Measurements from ENCODE around the gene GPSM1.

GPSM1 gene

DNA sequence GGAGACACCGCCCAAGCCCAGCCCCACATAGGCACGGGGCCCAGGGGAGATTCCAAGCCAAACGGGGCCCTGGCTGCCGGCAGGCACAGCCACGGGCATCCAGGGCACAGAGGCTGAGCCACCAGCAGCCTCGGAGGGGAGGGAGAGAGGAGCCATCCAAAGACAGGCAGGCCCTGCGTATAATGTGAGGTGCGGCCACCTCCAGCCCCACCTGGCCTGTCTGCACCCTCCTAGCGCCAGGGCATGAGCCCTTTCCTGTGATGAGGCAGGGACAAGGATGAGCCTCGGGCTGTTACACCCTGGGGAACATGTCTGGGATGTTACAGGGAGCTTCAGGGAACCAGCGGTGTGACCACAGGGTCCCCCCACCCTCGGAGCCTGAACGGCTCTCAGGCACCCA, 22.4 kb upstream of the GPSM1 start:
- H3K36me3 ChIP-seq (ENCODE audit: control insufficient read depth, insufficient read depth, low read length) = no peaks in the 10 kb centered on the region
- no peak overlapping the region for H3K27ac ChIP-seq (ENCODE audit: insufficient read depth, low read length, poor library complexity, severe bottlenecking)
- DNase-seq = no peak
- peaks cover 2% of the 10 kb centered on the region for H3K4me1 ChIP-seq (ENCODE audit: control insufficient read depth, insufficient read depth, low read length, poor library complexity, severe bottlenecking)
- H3K9me3 ChIP-seq (ENCODE audit: control insufficient read depth, low read length) = no peaks in the 10 kb centered on the region
- H3K4me3 ChIP-seq (ENCODE audit: insufficient read depth, low read depth, low read length, poor library complexity, severe bottlenecking) = no peak overlapping the region
- H3K27me3 ChIP-seq (replicated peaks; ENCODE audit: control insufficient read depth, insufficient read depth, low read length, poor library complexity, severe bottlenecking) = no peaks in the 10 kb centered on the region

GRCh38 chr9:136305804-136306203, 21.5 kb upstream of the GPSM1 start:
- no peaks in the 10 kb centered on the region for H3K9me3 ChIP-seq (ENCODE audit: control insufficient read depth, low read length)
- peaks cover 1% of the 10 kb centered on the region for H3K27me3 ChIP-seq (replicated peaks; ENCODE audit: control insufficient read depth, insufficient read depth, low read length, poor library complexity, severe bottlenecking)
- peaks cover 2% of the 10 kb centered on the region for H3K4me1 ChIP-seq (ENCODE audit: control insufficient read depth, insufficient read depth, low read length, poor library complexity, severe bottlenecking)
- DNase-seq = no peak
- no peak overlapping the region for H3K4me3 ChIP-seq (ENCODE audit: insufficient read depth, low read depth, low read length, poor library complexity, severe bottlenecking)
- H3K36me3 ChIP-seq (ENCODE audit: control insufficient read depth, insufficient read depth, low read length) = no peaks in the 10 kb centered on the region
- no peak overlapping the region for H3K27ac ChIP-seq (ENCODE audit: insufficient read depth, low read length, poor library complexity, severe bottlenecking)

DNA sequence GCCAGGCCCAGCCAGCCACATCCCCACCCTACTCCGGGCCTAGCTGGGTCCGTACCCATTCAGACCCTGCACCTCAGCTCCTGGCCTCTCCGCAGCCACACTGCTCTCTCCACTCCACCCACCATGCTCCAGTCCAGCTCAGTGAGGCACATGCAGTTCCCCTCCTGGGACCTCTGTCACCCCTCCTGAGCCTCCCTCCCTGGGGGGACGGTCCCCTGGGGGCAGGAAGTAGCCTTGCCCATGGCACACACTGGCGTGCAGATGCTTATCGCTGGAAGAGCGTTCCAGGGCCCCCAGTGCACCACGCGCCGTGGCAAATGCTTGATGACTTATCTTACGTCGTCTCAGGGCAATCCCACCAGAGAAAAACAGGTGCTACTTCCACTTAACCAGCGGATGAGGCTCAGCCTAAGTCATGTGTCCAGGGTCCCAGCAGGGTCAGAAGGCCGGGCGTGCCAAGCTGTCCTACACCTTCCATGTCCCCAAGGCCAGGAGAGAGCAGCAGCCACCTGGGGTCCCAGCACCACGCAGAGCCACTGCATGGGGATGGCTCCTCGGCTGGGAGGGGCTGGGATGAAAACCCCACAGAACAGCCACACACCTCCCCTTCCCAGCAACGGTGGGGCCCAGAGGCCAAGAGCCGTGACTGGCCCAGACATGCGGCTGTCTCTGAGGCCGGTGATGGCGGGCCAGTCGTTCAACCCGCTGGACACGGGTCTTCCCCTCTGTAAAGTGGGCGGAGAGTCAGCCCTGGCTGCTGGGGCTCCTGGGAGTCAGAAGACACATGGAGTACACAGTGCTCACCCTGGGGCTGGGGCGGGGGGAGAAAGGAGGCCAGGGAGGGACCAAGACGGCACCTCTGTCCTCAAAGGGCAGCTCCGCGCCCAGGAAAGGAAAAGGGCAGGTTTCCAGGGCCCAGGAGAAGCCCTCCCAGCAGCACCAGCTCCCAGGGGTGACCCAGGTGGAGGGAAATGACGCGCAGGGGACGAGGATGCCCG, 20.8 kb upstream of the GPSM1 start:
- H3K27me3 ChIP-seq (replicated peaks; ENCODE audit: control insufficient read depth, insufficient read depth, low read length, poor library complexity, severe bottlenecking) = peaks cover 4% of the 10 kb centered on the region
- peaks cover 5% of the 10 kb centered on the region for H3K4me1 ChIP-seq (ENCODE audit: control insufficient read depth, insufficient read depth, low read length, poor library complexity, severe bottlenecking)
- no peak overlapping the region for H3K4me3 ChIP-seq (ENCODE audit: insufficient read depth, low read depth, low read length, poor library complexity, severe bottlenecking)
- no peaks in the 10 kb centered on the region for H3K9me3 ChIP-seq (ENCODE audit: control insufficient read depth, low read length)
- H3K36me3 ChIP-seq (ENCODE audit: control insufficient read depth, insufficient read depth, low read length) = no peaks in the 10 kb centered on the region
- H3K27ac ChIP-seq (ENCODE audit: insufficient read depth, low read length, poor library complexity, severe bottlenecking) = no peak overlapping the region
- DNase-seq = no peak

DNA sequence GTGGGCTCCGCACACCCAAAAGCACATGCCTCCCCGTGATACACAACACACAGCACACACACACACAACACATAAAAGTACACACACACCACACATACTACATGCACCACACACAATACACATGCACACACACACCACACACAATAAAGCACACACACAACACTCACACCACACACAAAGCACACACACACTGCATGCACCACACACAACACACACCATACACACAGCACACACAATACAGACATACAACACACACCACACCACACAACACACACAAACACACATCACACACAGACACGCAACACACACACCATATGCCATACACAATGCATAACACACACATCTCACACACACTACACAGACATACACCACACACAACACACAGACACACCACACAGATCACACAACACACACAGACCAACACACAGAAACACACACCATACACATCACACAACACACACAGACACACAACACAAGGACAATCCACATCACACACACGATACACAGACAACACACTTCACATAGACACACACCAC, 20.1 kb upstream of the GPSM1 start:
- DNase-seq = no peak

DNA sequence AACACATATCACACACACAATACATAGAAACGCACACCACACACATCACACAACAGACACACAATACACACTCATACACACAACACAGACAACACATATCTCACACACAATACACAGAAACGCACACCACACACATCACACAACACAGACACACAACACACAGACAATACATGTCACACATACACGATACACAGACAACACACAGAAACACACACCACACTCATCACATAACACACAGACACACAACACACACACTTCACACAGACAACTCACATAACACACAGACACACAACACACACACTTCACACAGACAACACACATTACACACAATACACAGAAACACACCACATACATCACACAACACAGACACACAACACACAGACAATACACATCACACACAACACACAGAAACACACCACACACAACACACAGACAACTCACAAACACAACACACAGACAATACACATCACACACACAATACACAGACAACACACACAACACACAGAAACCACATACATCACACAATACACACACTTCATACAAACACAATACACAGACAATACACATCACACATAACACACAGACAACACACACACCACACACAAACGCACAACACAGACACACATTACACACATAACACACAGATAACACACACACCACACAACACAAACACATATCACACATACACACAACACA, 19.2 kb upstream of the GPSM1 start:
- no peak overlapping the region for H3K27ac ChIP-seq (ENCODE audit: insufficient read depth, low read length, poor library complexity, severe bottlenecking)
- H3K4me1 ChIP-seq (ENCODE audit: control insufficient read depth, insufficient read depth, low read length, poor library complexity, severe bottlenecking) = peaks cover 7% of the 10 kb centered on the region
- peaks cover 4% of the 10 kb centered on the region for H3K27me3 ChIP-seq (replicated peaks; ENCODE audit: control insufficient read depth, insufficient read depth, low read length, poor library complexity, severe bottlenecking)
- no peaks in the 10 kb centered on the region for H3K36me3 ChIP-seq (ENCODE audit: control insufficient read depth, insufficient read depth, low read length)
- H3K9me3 ChIP-seq (ENCODE audit: control insufficient read depth, low read length) = no peaks in the 10 kb centered on the region
- DNase-seq = no peak
- no peak overlapping the region for H3K4me3 ChIP-seq (ENCODE audit: insufficient read depth, low read depth, low read length, poor library complexity, severe bottlenecking)

More for the DNA sequence above, 20.1 kb upstream of the GPSM1 start:
- Histone ChIP-seq H3K36me3 (ENCODE audit: control insufficient read depth, insufficient read depth, low read length) (no peaks in the 10 kb centered on the region), H3K27ac (ENCODE audit: insufficient read depth, low read length, poor library complexity, severe bottlenecking) (no peak overlapping the region), H3K4me3 (ENCODE audit: insufficient read depth, low read depth, low read length, poor library complexity, severe bottlenecking) (no peak overlapping the region), H3K27me3 (replicated peaks; ENCODE audit: control insufficient read depth, insufficient read depth, low read length, poor library complexity, severe bottlenecking) (peaks cover 4% of the 10 kb centered on the region), H3K9me3 (ENCODE audit: control insufficient read depth, low read length) (no peaks in the 10 kb centered on the region), H3K4me1 (ENCODE audit: control insufficient read depth, insufficient read depth, low read length, poor library complexity, severe bottlenecking) (peaks cover 7% of the 10 kb centered on the region)

GRCh38 chr9:136308702-136309053, 18.7 kb upstream of the GPSM1 start:
- Histone ChIP-seq H3K9me3 (ENCODE audit: control insufficient read depth, low read length) (no peaks in the 10 kb centered on the region), H3K27ac (ENCODE audit: insufficient read depth, low read length, poor library complexity, severe bottlenecking) (no peak overlapping the region), H3K36me3 (ENCODE audit: control insufficient read depth, insufficient read depth, low read length) (no peaks in the 10 kb centered on the region), H3K4me1 (ENCODE audit: control insufficient read depth, insufficient read depth, low read length, poor library complexity, severe bottlenecking) (peaks cover 7% of the 10 kb centered on the region), H3K27me3 (replicated peaks; ENCODE audit: control insufficient read depth, insufficient read depth, low read length, poor library complexity, severe bottlenecking) (peaks cover 4% of the 10 kb centered on the region), H3K4me3 (ENCODE audit: insufficient read depth, low read depth, low read length, poor library complexity, severe bottlenecking) (no peak overlapping the region)
- DNase-seq = no peak

DNA sequence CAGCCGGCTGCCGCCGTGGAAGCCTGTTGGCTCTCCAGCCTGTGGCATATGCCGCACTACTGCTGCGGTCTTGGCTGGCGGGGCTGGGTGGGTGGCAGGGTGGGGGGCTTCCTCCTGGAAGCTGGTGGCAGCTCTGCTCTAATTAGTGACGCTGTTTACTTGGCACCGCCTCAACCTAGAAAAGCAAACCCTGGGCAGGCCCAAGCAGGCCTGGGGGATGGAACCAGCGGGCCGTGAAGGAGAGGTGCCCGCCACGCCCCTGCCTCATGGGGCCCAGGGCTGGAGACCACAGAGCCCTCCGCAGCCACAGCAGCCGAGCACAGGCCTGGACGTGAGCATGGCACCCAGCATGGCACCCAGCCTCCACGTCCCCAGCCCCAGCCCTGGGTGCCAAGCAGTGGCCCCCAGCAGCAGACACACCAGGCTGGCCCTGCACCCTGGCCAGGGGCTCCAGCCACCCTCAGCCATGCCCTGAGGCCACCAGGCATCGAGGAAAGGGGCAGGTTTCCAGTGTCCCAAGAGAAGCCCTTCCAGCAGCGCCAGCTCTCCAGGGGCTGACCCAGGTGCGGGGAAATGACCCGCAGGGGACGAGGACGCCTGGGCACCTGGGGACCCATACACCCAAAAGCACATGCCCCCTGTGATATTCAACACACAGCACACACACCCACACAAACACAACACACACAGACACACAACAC, 18.1 kb upstream of the GPSM1 start:
- H3K27me3 ChIP-seq (replicated peaks; ENCODE audit: control insufficient read depth, insufficient read depth, low read length, poor library complexity, severe bottlenecking) = peaks cover 4% of the 10 kb centered on the region
- DNase-seq = no peak
- H3K4me3 ChIP-seq (ENCODE audit: insufficient read depth, low read depth, low read length, poor library complexity, severe bottlenecking) = no peak overlapping the region
- no peaks in the 10 kb centered on the region for H3K9me3 ChIP-seq (ENCODE audit: control insufficient read depth, low read length)
- H3K36me3 ChIP-seq (ENCODE audit: control insufficient read depth, insufficient read depth, low read length) = no peaks in the 10 kb centered on the region
- peaks cover 7% of the 10 kb centered on the region for H3K4me1 ChIP-seq (ENCODE audit: control insufficient read depth, insufficient read depth, low read length, poor library complexity, severe bottlenecking)
- H3K27ac ChIP-seq (ENCODE audit: insufficient read depth, low read length, poor library complexity, severe bottlenecking) = no peak overlapping the region

GRCh38 chr9:136309806-136310220, 17.5 kb upstream of the GPSM1 start:
- H3K4me1 ChIP-seq (ENCODE audit: control insufficient read depth, insufficient read depth, low read length, poor library complexity, severe bottlenecking) = peaks cover 7% of the 10 kb centered on the region
- DNase-seq = no peak
- no peaks in the 10 kb centered on the region for H3K36me3 ChIP-seq (ENCODE audit: control insufficient read depth, insufficient read depth, low read length)
- H3K9me3 ChIP-seq (ENCODE audit: control insufficient read depth, low read length) = no peaks in the 10 kb centered on the region
- peaks cover 4% of the 10 kb centered on the region for H3K27me3 ChIP-seq (replicated peaks; ENCODE audit: control insufficient read depth, insufficient read depth, low read length, poor library complexity, severe bottlenecking)
- no peak overlapping the region for H3K27ac ChIP-seq (ENCODE audit: insufficient read depth, low read length, poor library complexity, severe bottlenecking)
- H3K4me3 ChIP-seq (ENCODE audit: insufficient read depth, low read depth, low read length, poor library complexity, severe bottlenecking) = no peak overlapping the region

GRCh38 chr9:136310273-136311030, 16.9 kb upstream of the GPSM1 start:
- Histone ChIP-seq H3K27ac (ENCODE audit: insufficient read depth, low read length, poor library complexity, severe bottlenecking) (no peak overlapping the region), H3K4me1 (ENCODE audit: control insufficient read depth, insufficient read depth, low read length, poor library complexity, severe bottlenecking) (peaks cover 7% of the 10 kb centered on the region), H3K36me3 (ENCODE audit: control insufficient read depth, insufficient read depth, low read length) (no peaks in the 10 kb centered on the region), H3K4me3 (ENCODE audit: insufficient read depth, low read depth, low read length, poor library complexity, severe bottlenecking) (no peak overlapping the region), H3K27me3 (replicated peaks; ENCODE audit: control insufficient read depth, insufficient read depth, low read length, poor library complexity, severe bottlenecking) (peaks cover 4% of the 10 kb centered on the region), H3K9me3 (ENCODE audit: control insufficient read depth, low read length) (no peaks in the 10 kb centered on the region)
- no peak for DNase-seq
